HG02759 (cell line): ENCODE data around the gene FBXO17.
"Not testable (repeated sequence)": the region's sequence is repeated elsewhere in the genome, so short reads cannot be mapped to it uniquely, and the experiment has no call there.

Experiments used
- ATAC-seq: cut with Tn5 transposase; IDR thresholded peaks from one replicate; pipeline ENCODE4 v1.9.1; 2021; ENCODE audit warnings: mild to moderate bottlenecking, moderate library complexity; ENCODE audit not compliant: unreplicated experiment

FBXO17 gene

GRCh38 chr19:38980583-38981374 is 5.2 kb upstream of the FBXO17 start:
- ATAC-seq = no peak

GRCh38 chr19:38979812-38980211 is 4.3 kb upstream of the FBXO17 start:
- ATAC-seq = no peak

GRCh38 chr19:38978326-38978689 is 2.8 kb upstream of the FBXO17 start:
- ATAC-seq = no peak

GRCh38 chr19:38977445-38978325 is 2.1 kb upstream of the FBXO17 start:
- peak; percentile 75 for ATAC-seq

- no peak for ATAC-seq
Measured at GRCh38 chr19:38975861-38976271, 324 bp upstream of the FBXO17 start.

GRCh38 chr19:38974624-38975213 is 823 bp downstream of the FBXO17 start:
- no peak for ATAC-seq

GRCh38 chr19:38971672-38972071 is 3.9 kb downstream of the FBXO17 start:
- ATAC-seq = no peak

- ATAC-seq = no peak
Measured at GRCh38 chr19:38970664-38971532, 4.6 kb downstream of the FBXO17 start.

- ATAC-seq = not testable (repeated sequence)
Measured at GRCh38 chr19:38966149-38966548, 9.4 kb downstream of the FBXO17 start.

GRCh38 chr19:38964738-38965137 is 10.8 kb downstream of the FBXO17 start:
- ATAC-seq = no peak

GRCh38 chr19:38959618-38960017 is 15.9 kb downstream of the FBXO17 start:
- ATAC-seq = no peak

GRCh38 chr19:38958301-38958700 is 17.2 kb downstream of the FBXO17 start:
- no peak for ATAC-seq

- ATAC-seq = no peak
Measured at GRCh38 chr19:38956264-38956663, 19.3 kb downstream of the FBXO17 start.

- ATAC-seq = no peak
Measured at GRCh38 chr19:38953677-38954076, 21.9 kb downstream of the FBXO17 start.

- no peak for ATAC-seq
Measured at GRCh38 chr19:38952395-38953165, 23.0 kb downstream of the FBXO17 start.

GRCh38 chr19:38951187-38951586 is 24.4 kb downstream of the FBXO17 start:
- ATAC-seq = no peak

- peak; percentile 55 for ATAC-seq
Measured at GRCh38 chr19:38949580-38950367, 25.8 kb downstream of the FBXO17 start.

GRCh38 chr19:38946229-38947010 is 29.1 kb downstream of the FBXO17 start:
- no peak for ATAC-seq
